B cell (primary cell): ENCODE results near the gene C19orf47. TPM values are rescaled to one million over a fixed set of nuclear protein-coding genes. Genes with fewer than 3 reads are reported as not detected.

ENCODE experiments used
- ATAC-seq: fragments of 200-7000 bp; cut with Tn5 transposase; one replicate; pipeline ENCODE4 v1.10.0; 2021; ENCODE audit warnings: low read depth, mild to moderate bottlenecking, moderate number of reproducible peaks, moderate library complexity
- CTCF ChIA-PET: fragments of 350-600 bp; sonication (Branson Sonifier 250); formaldehyde crosslinking; loops from one replicate; lab custom pipeline; 2021; ENCODE audit warnings: antibody characterized with exemption, inconsistent platforms; lab: Charles Lee
- POLR2A ChIA-PET: fragments of 350-600 bp; sonication (Branson Sonifier 250); formaldehyde crosslinking; loops from one replicate; lab custom pipeline; 2021; ENCODE audit warnings: antibody characterized with exemption; lab: Charles Lee
- DNase-seq: peaks from one replicate; pipeline ENCODE4 v3.0.0; 2013
- H2AFZ ChIP-seq: 2 replicates; pipeline ENCODE4 v1.6.1; 2012; ENCODE audit warnings: mild to moderate bottlenecking, low read depth, low read length; ENCODE audit not compliant: insufficient read depth, poor library complexity, severe bottlenecking
- H3K27ac ChIP-seq, 2 donors: 1 replicate in 1 of 2; 2 replicates in 1 of 2; pipeline ENCODE4 v1.5.1; 2012 to 2013; ENCODE audit warnings: low read length in 2 of 2, mild to moderate bottlenecking in 2 of 2, moderate library complexity in 1 of 2
- H3K27me3 ChIP-seq, 4 experiments: fragments of 200-600 bp in 1 of 4; sonication (generic) in 1 of 4; replicated peaks in 1 of 4; 1 replicate in 2 of 4; 2 replicates in 2 of 4; pipeline versions ENCODE4 v1.6.1 to v1.7.0; 2013 to 2016; ENCODE audit warnings: low read length in 3 of 4, mild to moderate bottlenecking in 2 of 4, mixed read lengths in 1 of 4, moderate library complexity in 1 of 4; ENCODE audit not compliant: insufficient read depth in 4 of 4, control insufficient read depth in 3 of 4; ENCODE audit errors: control extremely low read depth in 1 of 4
- H3K36me3 ChIP-seq, 2 experiments: replicated peaks in 1 of 2; 1 replicate in 1 of 2; 2 replicates in 1 of 2; pipeline versions ENCODE4 v1.6.1 to v1.7.1; 2013; ENCODE audit warnings: low read length in 1 of 2; ENCODE audit not compliant: insufficient read depth in 2 of 2, control insufficient read depth in 1 of 2; ENCODE audit errors: control extremely low read depth in 1 of 2, extremely low read depth in 1 of 2
- H3K4me1 ChIP-seq, 2 donors: fragments of 200-600 bp in 1 of 2; sonication (generic) in 1 of 2; 1 replicate in 1 of 2; 2 replicates in 1 of 2; pipeline versions ENCODE4 v1.5.1 to v1.6.1; 2013 to 2017; ENCODE audit warnings: low read length in 2 of 2; ENCODE audit not compliant: control insufficient read depth in 2 of 2, insufficient read depth in 2 of 2
- H3K4me2 ChIP-seq: replicated peaks from 2 replicates; pipeline ENCODE3; 2012; ENCODE audit warnings: mild to moderate bottlenecking, low read depth, low read length; ENCODE audit not compliant: poor library complexity, severe bottlenecking
- H3K4me3 ChIP-seq, 5 experiments: fragments of 200-600 bp in 1 of 5; sonication (generic) in 1 of 5; 1 replicate in 3 of 5; 2 replicates in 2 of 5; pipeline versions ENCODE4 v1.5.1 to v1.7.0; 2011 to 2016; ENCODE audit warnings: low read length in 4 of 5, mild to moderate bottlenecking in 4 of 5, low read depth in 2 of 5, control low read depth in 1 of 5, moderate library complexity in 1 of 5; ENCODE audit not compliant: insufficient read depth in 1 of 5; ENCODE audit errors: control extremely low read depth in 1 of 5, extremely low read depth in 1 of 5
- H3K79me2 ChIP-seq: fragments of 200-600 bp; sonication (generic); one replicate; pipeline ENCODE4 v1.6.0; 2016; ENCODE audit warnings: low read length; ENCODE audit not compliant: control insufficient read depth, insufficient read depth
- H3K9ac ChIP-seq: fragments of 200-600 bp; sonication (generic); 2 replicates; pipeline ENCODE4 v1.6.1; 2017; ENCODE audit warnings: mild to moderate bottlenecking, low read length, moderate library complexity
- H3K9me3 ChIP-seq, 3 donors: one replicate each; pipeline versions ENCODE4 v1.6.1 to v1.7.1; 2013; ENCODE audit warnings: low read length in 2 of 3; ENCODE audit not compliant: control insufficient read depth in 2 of 3, insufficient read depth in 1 of 3; ENCODE audit errors: control extremely low read depth in 1 of 3
- H4K20me1 ChIP-seq: 2 replicates; pipeline ENCODE4 v1.6.0; 2012; ENCODE audit warnings: mild to moderate bottlenecking, low read length; ENCODE audit not compliant: insufficient read depth, control insufficient read depth, poor library complexity, severe bottlenecking
- H3K27ac Mint-ChIP-seq: one replicate; pipeline ENCODE4 v1.8.0; 2021; ENCODE audit warnings: mixed read lengths
- H3K27me3 Mint-ChIP-seq: one replicate; pipeline ENCODE4 v1.8.0; 2021; ENCODE audit warnings: mixed read lengths
- H3K4me1 Mint-ChIP-seq: one replicate; pipeline ENCODE4 v1.8.0; 2021; ENCODE audit warnings: mixed read lengths
- H3K4me3 Mint-ChIP-seq: one replicate; pipeline ENCODE4 v1.8.0; 2021; ENCODE audit warnings: mixed read lengths
- H3K9me3 Mint-ChIP-seq: one replicate; pipeline ENCODE4 v1.8.0; 2022; ENCODE audit warnings: mixed read lengths; ENCODE audit not compliant: insufficient read depth
- EZH2 ChIP-seq: IDR thresholded peaks from 2 replicates; pipeline ENCODE4 v1.6.1; 2012; ENCODE audit warnings: borderline replicate concordance, low read depth, mild to moderate bottlenecking, moderate library complexity, low read length; ENCODE audit not compliant: insufficient read depth, poor library complexity, severe bottlenecking
- WGBS: methylation state at CpG from one replicate; pipeline ENCODE4 v1.1.5; 2013; ENCODE audit warnings: missing lambda C conversion rate; ENCODE audit not compliant: insufficient coverage; 5-methylcytosine and 5-hydroxymethylcytosine counted together
- intact Hi-C: fragments of 100-400 bp; cut with micrococcal nuclease; formaldehyde crosslinking; loops from one replicate; pipeline ENCODE4 v1.10.0; 2022
- polyA plus RNA-seq: library from polyadenylated mRNA; depleted of rRNA; stranded (reverse); fragments of >200 nt; gene quantifications from 2 replicates; pipeline ENCODE4 v1.2.3, GENCODE V29; 2012
- total RNA-seq, 2 donors: library from RNA; stranded (reverse); fragments of 120-200 nt in 1 of 2; gene quantifications; 1 replicate in 1 of 2; 2 replicates in 1 of 2; pipeline versions ENCODE4 v1.2.3 to v1.2.4, GENCODE V29; 2013 to 2022
- TF ChIP-seq, protein P1 (sequence below): fragments of 200-600 bp; IDR thresholded peaks from one replicate; pipeline ENCODE4 v1.8.0; 2022; ENCODE audit warnings: antibody characterized with exemption, mild to moderate bottlenecking

Gene C19orf47
- total and polyA plus RNA-seq, 2 donors (not counting 1 experiment from before 2014, with no cell fraction given), result 12.7 to 16.7 TPM

DNA sequence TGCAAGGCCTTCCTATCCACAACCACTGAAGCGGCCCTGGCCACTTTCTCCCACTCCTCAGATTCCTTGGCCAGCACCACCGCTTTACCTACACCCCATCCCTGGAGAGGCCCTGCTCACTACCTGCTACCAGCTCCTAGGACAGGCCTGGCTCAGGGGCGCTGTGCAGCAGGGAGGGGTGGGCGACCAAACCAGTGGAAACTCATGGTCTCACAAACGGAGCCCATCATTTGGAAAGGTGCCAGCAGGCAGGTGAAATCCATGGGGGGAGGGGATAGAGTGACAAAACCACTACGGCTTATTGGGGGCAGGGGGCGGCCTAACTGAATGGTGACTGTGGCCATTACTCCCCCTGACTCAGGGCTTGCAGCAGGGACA, 27.6 kb downstream of the C19orf47 start:
- 93% methylated on average over 7 of the region's 7 CpGs for WGBS
- Histone ChIP-seq H2AFZ (no peak overlapping the region), H3K27me3 (no peaks in the 10 kb centered on the region), H4K20me1 (no peaks in the 10 kb centered on the region), H3K4me1 (no peaks in the 10 kb centered on the region), H3K27ac (no peak overlapping the region), H3K4me2 (no peak overlapping the region), H3K9me3 (no peaks in the 10 kb centered on the region), H3K9ac (no peak overlapping the region), H3K79me2 (no peaks in the 10 kb centered on the region), H3K4me3 (no peak overlapping the region), H3K36me3 (peaks cover 0 to 41% of the 10 kb centered on the region in 2 experiments)
- Mint-ChIP-seq H3K4me1 (no peaks in the 10 kb centered on the region), H3K4me3 (no peak overlapping the region), H3K27ac (no peak overlapping the region), H3K27me3 (no peaks in the 10 kb centered on the region), H3K9me3 (no peaks in the 10 kb centered on the region)
- ChIA-PET CTCF (no interaction called here), POLR2A (interaction anchor here (0.6 kb wide), 1 partner anchor 25 kb away, joined by 3 read pairs; no protein-coding TSS in a partner anchor)
- DNase-seq, result no peak
- no peak for ATAC-seq
- intact Hi-C loops, result no loop called here
- TF ChIP-seq, protein P1, sequence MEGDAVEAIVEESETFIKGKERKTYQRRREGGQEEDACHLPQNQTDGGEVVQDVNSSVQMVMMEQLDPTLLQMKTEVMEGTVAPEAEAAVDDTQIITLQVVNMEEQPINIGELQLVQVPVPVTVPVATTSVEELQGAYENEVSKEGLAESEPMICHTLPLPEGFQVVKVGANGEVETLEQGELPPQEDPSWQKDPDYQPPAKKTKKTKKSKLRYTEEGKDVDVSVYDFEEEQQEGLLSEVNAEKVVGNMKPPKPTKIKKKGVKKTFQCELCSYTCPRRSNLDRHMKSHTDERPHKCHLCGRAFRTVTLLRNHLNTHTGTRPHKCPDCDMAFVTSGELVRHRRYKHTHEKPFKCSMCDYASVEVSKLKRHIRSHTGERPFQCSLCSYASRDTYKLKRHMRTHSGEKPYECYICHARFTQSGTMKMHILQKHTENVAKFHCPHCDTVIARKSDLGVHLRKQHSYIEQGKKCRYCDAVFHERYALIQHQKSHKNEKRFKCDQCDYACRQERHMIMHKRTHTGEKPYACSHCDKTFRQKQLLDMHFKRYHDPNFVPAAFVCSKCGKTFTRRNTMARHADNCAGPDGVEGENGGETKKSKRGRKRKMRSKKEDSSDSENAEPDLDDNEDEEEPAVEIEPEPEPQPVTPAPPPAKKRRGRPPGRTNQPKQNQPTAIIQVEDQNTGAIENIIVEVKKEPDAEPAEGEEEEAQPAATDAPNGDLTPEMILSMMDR, result no peak
- no peak for TF ChIP-seq EZH2

DNA sequence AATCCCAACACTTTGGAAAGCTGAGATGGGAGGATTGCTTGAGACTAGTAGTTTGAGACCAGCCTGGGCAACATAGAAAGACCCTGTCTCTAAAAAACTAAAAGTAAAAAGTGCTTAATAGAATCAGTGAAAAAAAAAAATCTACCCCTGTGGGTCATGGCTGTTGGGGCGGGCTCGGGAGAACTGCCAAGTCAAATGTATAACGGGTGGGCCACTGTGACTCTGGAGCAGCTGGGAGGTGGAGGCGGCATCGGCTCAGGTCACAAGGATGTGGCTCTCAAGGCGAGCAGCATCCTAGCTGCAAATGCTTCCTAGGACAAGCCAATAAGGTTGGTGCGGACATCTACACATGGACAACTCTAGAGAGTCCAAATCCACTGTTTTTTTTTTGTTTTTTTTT, 30.9 kb downstream of the C19orf47 start:
- H3K27me3 ChIP-seq, result no peaks in the 10 kb centered on the region
- no peak overlapping the region for H3K27ac ChIP-seq
- H3K4me1 ChIP-seq, result no peaks in the 10 kb centered on the region
- Mint-ChIP-seq H3K9me3 (no peaks in the 10 kb centered on the region), H3K4me3 (no peak overlapping the region), H3K27ac (no peak overlapping the region), H3K27me3 (no peaks in the 10 kb centered on the region), H3K4me1 (no peaks in the 10 kb centered on the region)
- intact Hi-C loops, result no loop called here
- H4K20me1 ChIP-seq, result no peaks in the 10 kb centered on the region
- no peaks in the 10 kb centered on the region for H3K9me3 ChIP-seq
- H3K4me3 ChIP-seq, result no peak overlapping the region
- no peaks in the 10 kb centered on the region for H3K79me2 ChIP-seq
- no peak overlapping the region for H3K9ac ChIP-seq
- WGBS, result over 99% methylated on average over 7 of the region's 7 CpGs
- DNase-seq (no peak), ATAC-seq (no peak)
- ChIA-PET POLR2A (no interaction called here), CTCF (interaction anchor here (1.0 kb wide), 1 partner anchor 12 kb away, joined by 3 read pairs; no protein-coding TSS in a partner anchor)
- H3K36me3 ChIP-seq, result peaks cover 0 to 16% of the 10 kb centered on the region in 2 experiments
- no peak overlapping the region for H3K4me2 ChIP-seq
- TF ChIP-seq, protein P1, result no peak
- TF ChIP-seq EZH2, result no peak
- no peak overlapping the region for H2AFZ ChIP-seq
